Caco-2 (cell line): ENCODE measurements around the gene NELFB. TPM values are rescaled to one million over a fixed set of nuclear protein-coding genes. Genes with fewer than 3 reads are reported as not detected.

ENCODE experiments used
- BruUV-seq: library from RNA; stranded (reverse); fragments of 400-500 nt; replicated peaks from 2 replicates; lab custom pipeline; 2021; lab: Mats Ljungman, UMichigan
- CTCF ChIA-PET: fragments of 300-600 bp; sonication (Branson Sonifier 250); formaldehyde crosslinking; loops from one replicate; lab custom pipeline; 2022; ENCODE audit warnings: antibody characterized with exemption; lab: Charles Lee
- POLR2A ChIA-PET: fragments of 300-600 bp; sonication (Branson Sonifier 250); formaldehyde crosslinking; loops from one replicate; lab custom pipeline; 2022; ENCODE audit warnings: antibody characterized with exemption; lab: Charles Lee
- DNase-seq, 2 experiments: peaks; one replicate each; pipeline versions ENCODE4 v3.0.0 to v3.0.0-alpha.2; 2020 to 2022
- H3K27me3 ChIP-seq: replicated peaks from 2 replicates; pipeline ENCODE4 v1.6.0; 2011; ENCODE audit warnings: low read length; ENCODE audit not compliant: control insufficient read depth, insufficient read depth
- H3K36me3 ChIP-seq: 2 replicates; pipeline ENCODE4 v1.5.1; 2011; ENCODE audit warnings: low read length; ENCODE audit not compliant: control insufficient read depth, insufficient read depth
- H3K4me1 ChIP-seq: fragments of 250-450 bp; sonication (Bioruptor Pico); 2 replicates; pipeline ENCODE4 v1.5.1; 2020; ENCODE audit warnings: mild to moderate bottlenecking
- H3K4me3 ChIP-seq: 2 replicates; pipeline ENCODE4 v1.5.1; 2011; ENCODE audit warnings: low read depth, mild to moderate bottlenecking, control low read depth, low read length
- H3K9me3 ChIP-seq: fragments of 250-450 bp; sonication (Bioruptor Pico); 2 replicates; pipeline ENCODE4 v1.5.1; 2020; ENCODE audit warnings: mild to moderate bottlenecking, moderate library complexity
- H3K27ac Mint-ChIP-seq: one replicate; pipeline ENCODE4 v1.8.0; 2022; ENCODE audit warnings: mixed read lengths; ENCODE audit not compliant: unreplicated experiment
- H3K27me3 Mint-ChIP-seq: one replicate; pipeline ENCODE4 v1.8.0; 2022; ENCODE audit warnings: mixed read lengths; ENCODE audit not compliant: insufficient read depth, unreplicated experiment
- H3K36me3 Mint-ChIP-seq: one replicate; pipeline ENCODE4 v1.8.0; 2022; ENCODE audit warnings: mild to moderate bottlenecking, mixed read lengths; ENCODE audit not compliant: insufficient read depth, unreplicated experiment
- H3K4me1 Mint-ChIP-seq: one replicate; pipeline ENCODE4 v1.8.0; 2022; ENCODE audit warnings: low read depth, mixed read lengths; ENCODE audit not compliant: unreplicated experiment
- H3K4me3 Mint-ChIP-seq: one replicate; pipeline ENCODE4 v1.8.0; 2022; ENCODE audit warnings: mild to moderate bottlenecking, moderate library complexity, mixed read lengths; ENCODE audit not compliant: unreplicated experiment
- H3K9me3 Mint-ChIP-seq: one replicate; pipeline ENCODE4 v1.8.0; 2022; ENCODE audit warnings: mixed read lengths; ENCODE audit not compliant: unreplicated experiment
- intact Hi-C: fragments of 100-400 bp; cut with micrococcal nuclease; formaldehyde crosslinking; loops from one replicate; pipeline ENCODE4 v1.10.0; 2022; ENCODE audit not compliant: unreplicated experiment
- total RNA-seq: library from RNA; stranded (reverse); gene quantifications from 2 replicates; pipeline ENCODE4 v1.2.3, GENCODE V29; 2022
- TF ChIP-seq, protein P1 (sequence below), 2 experiments: fragments of 200-600 bp in 1 of 2; IDR thresholded peaks; 1 replicate in 1 of 2; 2 replicates in 1 of 2; pipeline versions ENCODE4 v1.5.1 to v1.8.0; 2011 to 2022; ENCODE audit warnings: antibody characterized with exemption in 1 of 2, control low read depth in 1 of 2, inconsistent platforms in 1 of 2, low read depth in 1 of 2, low read length in 1 of 2, mild to moderate bottlenecking in 1 of 2, moderate library complexity in 1 of 2; ENCODE audit not compliant: insufficient read depth in 1 of 2, severe bottlenecking in 1 of 2, unreplicated experiment in 1 of 2

Gene NELFB
- total RNA-seq, 1 experiment from 2014 or later, result 79.1 TPM

GRCh38 chr9:137253717-137254623 lies 1.2 kb upstream of the NELFB start:
- peaks cover 7% of the 10 kb centered on the region for H3K4me1 Mint-ChIP-seq
- Histone ChIP-seq H3K36me3 (peaks cover 2% of the 10 kb centered on the region), H3K27me3 (no peaks in the 10 kb centered on the region), H3K4me3 (peak overlapping the region; percentile 97), H3K4me1 (peaks cover 23% of the 10 kb centered on the region), H3K9me3 (no peaks in the 10 kb centered on the region)
- TF ChIP-seq, protein P1, sequence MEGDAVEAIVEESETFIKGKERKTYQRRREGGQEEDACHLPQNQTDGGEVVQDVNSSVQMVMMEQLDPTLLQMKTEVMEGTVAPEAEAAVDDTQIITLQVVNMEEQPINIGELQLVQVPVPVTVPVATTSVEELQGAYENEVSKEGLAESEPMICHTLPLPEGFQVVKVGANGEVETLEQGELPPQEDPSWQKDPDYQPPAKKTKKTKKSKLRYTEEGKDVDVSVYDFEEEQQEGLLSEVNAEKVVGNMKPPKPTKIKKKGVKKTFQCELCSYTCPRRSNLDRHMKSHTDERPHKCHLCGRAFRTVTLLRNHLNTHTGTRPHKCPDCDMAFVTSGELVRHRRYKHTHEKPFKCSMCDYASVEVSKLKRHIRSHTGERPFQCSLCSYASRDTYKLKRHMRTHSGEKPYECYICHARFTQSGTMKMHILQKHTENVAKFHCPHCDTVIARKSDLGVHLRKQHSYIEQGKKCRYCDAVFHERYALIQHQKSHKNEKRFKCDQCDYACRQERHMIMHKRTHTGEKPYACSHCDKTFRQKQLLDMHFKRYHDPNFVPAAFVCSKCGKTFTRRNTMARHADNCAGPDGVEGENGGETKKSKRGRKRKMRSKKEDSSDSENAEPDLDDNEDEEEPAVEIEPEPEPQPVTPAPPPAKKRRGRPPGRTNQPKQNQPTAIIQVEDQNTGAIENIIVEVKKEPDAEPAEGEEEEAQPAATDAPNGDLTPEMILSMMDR (IDR thresholded peaks at IDR 0.05; ENCODE audit: insufficient read depth in 1 of 2, low read depth in 1 of 2, low read length in 1 of 2, severe bottlenecking in 1 of 2, unreplicated experiment in 1 of 2), result no peak
- H3K36me3 Mint-ChIP-seq, result peaks cover 45% of the 10 kb centered on the region
- no peaks in the 10 kb centered on the region for H3K27me3 Mint-ChIP-seq
- peak overlapping the region; percentile 92 for H3K27ac Mint-ChIP-seq
- BruUV-seq, result no TSS peak
- POLR2A ChIA-PET, result interaction anchor here (0.9 to 4.4 kb wide), 5 partner anchors 12 to 169 kb away, joined by 3 to 39 read pairs (median 7); partner anchors contain the start of genes EXD3, NOXA1 and TUBB4B
- CTCF ChIA-PET, result interaction anchor here (0.7 to 3.3 kb wide), 7 partner anchors 8 to 169 kb away, joined by 3 to 24 read pairs (median 5); partner anchors contain the start of genes EXD3, NOXA1, RNF224 and TUBB4B
- DNase-seq, result peak; percentile 50 to 70
- intact Hi-C loops, result no loop called here
- H3K4me3 Mint-ChIP-seq, result peak overlapping the region; percentile 93
- no peaks in the 10 kb centered on the region for H3K9me3 Mint-ChIP-seq

DNA sequence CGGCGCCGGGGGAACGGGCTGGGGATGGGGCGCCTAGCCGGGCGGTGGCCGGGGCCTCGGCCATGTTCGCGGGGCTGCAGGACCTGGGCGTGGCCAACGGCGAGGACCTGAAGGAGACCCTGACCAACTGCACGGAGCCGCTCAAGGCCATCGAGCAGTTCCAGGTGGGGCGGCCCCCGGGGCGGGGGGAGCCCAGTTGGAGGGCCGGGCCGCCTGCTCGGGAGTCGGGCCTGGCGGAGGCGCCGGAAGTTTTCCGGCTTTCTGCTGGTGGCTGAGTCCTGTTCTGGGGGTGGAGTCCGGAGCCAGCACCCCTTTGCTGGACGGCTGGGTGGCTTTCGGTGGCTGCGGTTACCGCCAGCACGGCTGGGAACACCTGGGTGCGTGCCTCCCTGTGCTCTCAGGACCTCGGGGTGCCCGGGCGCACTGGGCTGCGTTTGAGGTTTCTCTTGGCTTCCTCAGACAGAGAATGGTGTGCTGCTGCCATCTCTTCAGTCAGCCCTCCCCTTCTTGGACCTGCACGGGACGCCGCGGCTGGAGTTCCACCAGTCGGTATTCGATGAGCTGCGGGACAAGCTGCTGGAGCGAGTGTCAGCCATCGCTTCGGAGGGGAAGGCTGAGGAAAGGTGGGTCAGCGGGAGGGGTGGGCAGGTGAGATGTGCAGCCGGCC lies 454 bp downstream of the NELFB start:
- Mint-ChIP-seq H3K9me3 (no peaks in the 10 kb centered on the region), H3K4me1 (peaks cover 7% of the 10 kb centered on the region), H3K27me3 (no peaks in the 10 kb centered on the region), H3K27ac (no peak overlapping the region), H3K36me3 (peaks cover 50% of the 10 kb centered on the region), H3K4me3 (peak overlapping the region; percentile 93)
- ChIA-PET POLR2A (interaction anchor here (1.0 to 4.4 kb wide), 4 partner anchors 15 to 167 kb away, joined by 3 to 39 read pairs (median 8); partner anchors contain the start of genes EXD3, NOXA1 and TUBB4B), CTCF (interaction anchor here (1.2 to 3.3 kb wide), 3 partner anchors 19 to 167 kb away, joined by 4 to 24 read pairs (median 5); partner anchors contain the start of genes EXD3 and NOXA1)
- intact Hi-C loops, result loop anchor here (1.0 kb wide), 1 partner anchor 14 kb away; the partner anchor contains the start of gene TUBB4B
- Histone ChIP-seq H3K27me3 (no peaks in the 10 kb centered on the region), H3K4me3 (peak overlapping the region; percentile 78), H3K36me3 (peaks cover 2% of the 10 kb centered on the region), H3K9me3 (no peaks in the 10 kb centered on the region), H3K4me1 (peaks cover 23% of the 10 kb centered on the region)
- peak in 1 of 2 experiments; percentile 76 for DNase-seq
- no TSS peak for BruUV-seq
- TF ChIP-seq, protein P1 (IDR thresholded peaks at IDR 0.05; ENCODE audit: insufficient read depth in 1 of 2, low read depth in 1 of 2, low read length in 1 of 2, severe bottlenecking in 1 of 2, unreplicated experiment in 1 of 2), result no peak

DNA sequence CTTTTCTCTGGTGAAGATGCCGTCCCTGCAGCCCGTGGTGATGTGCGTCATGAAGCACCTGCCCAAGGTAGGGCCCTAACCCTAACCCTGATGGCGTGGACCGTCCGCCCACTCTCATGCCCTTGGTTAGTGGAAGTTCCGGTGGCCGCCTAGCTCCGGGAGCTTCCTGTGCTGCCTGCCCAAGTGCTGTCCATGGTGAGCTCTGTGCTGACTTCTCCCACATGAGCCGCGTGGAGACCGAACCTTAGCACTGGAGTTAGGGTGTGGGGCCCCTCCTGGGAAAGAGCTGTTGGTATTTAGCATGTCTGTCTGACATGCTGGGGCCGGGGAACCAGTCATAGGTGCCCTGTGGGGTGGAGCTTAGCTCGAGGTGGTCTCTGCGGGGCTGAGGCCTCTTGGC lies 1.2 kb downstream of the NELFB start:
- Histone ChIP-seq H3K4me3 (peak overlapping the region; percentile 78), H3K27me3 (no peaks in the 10 kb centered on the region), H3K4me1 (peaks cover 23% of the 10 kb centered on the region), H3K36me3 (peaks cover 2% of the 10 kb centered on the region), H3K9me3 (no peaks in the 10 kb centered on the region)
- Mint-ChIP-seq H3K4me1 (peaks cover 7% of the 10 kb centered on the region), H3K27ac (no peak overlapping the region), H3K9me3 (no peaks in the 10 kb centered on the region), H3K4me3 (peak overlapping the region; percentile 93), H3K27me3 (no peaks in the 10 kb centered on the region), H3K36me3 (peaks cover 50% of the 10 kb centered on the region)
- intact Hi-C loops, result no loop called here
- TF ChIP-seq, protein P1 (IDR thresholded peaks at IDR 0.05; ENCODE audit: insufficient read depth in 1 of 2, low read depth in 1 of 2, low read length in 1 of 2, severe bottlenecking in 1 of 2, unreplicated experiment in 1 of 2), result no peak
- POLR2A ChIA-PET, result interaction anchor here (4.4 kb wide), 1 partner anchor 16 kb away, joined by 39 read pairs; the partner anchor contains the start of gene TUBB4B
- no peak for DNase-seq
- no TSS peak for BruUV-seq
- CTCF ChIA-PET, result interaction anchor here (1.2 kb wide), 1 partner anchor 20 kb away, joined by 4 read pairs; no protein-coding TSS in a partner anchor
